Measurements from ENCODE around the gene SLX9. TPM values are rescaled to one million over a fixed set of nuclear protein-coding genes. Genes with fewer than 3 reads are reported as not detected.
"Not testable (repeated sequence)": the region's sequence is repeated elsewhere in the genome, so short reads cannot be mapped to it uniquely, and the experiment has no call there.

SLX9 gene
- polyA plus RNA-seq, 5 donors, result 12.1 to 23.5 (median 13.6) TPM

- not testable (repeated sequence) for DNase-seq
Observed at GRCh38 chr21:44912506-44913412, 27.1 kb upstream of the SLX9 start.

- no peak for DNase-seq
Observed at GRCh38 chr21:44913425-44914175, 26.2 kb upstream of the SLX9 start.

GRCh38 chr21:44914176-44914874 lies 25.5 kb upstream of the SLX9 start:
- DNase-seq, result no peak

GRCh38 chr21:44916965-44917364 lies 22.9 kb upstream of the SLX9 start:
- no peak for DNase-seq

GRCh38 chr21:44917446-44918106 lies 22.3 kb upstream of the SLX9 start:
- DNase-seq, result no peak

- no peak for DNase-seq
Observed at GRCh38 chr21:44918107-44918470, 21.7 kb upstream of the SLX9 start.

- DNase-seq, result no peak
Observed at GRCh38 chr21:44918581-44919033, 21.2 kb upstream of the SLX9 start.

GRCh38 chr21:44919111-44919912 lies 20.5 kb upstream of the SLX9 start:
- no peak for DNase-seq

GRCh38 chr21:44919913-44920693 lies 19.7 kb upstream of the SLX9 start:
- no peak for DNase-seq

- no peak for DNase-seq
Observed at GRCh38 chr21:44920694-44921604, 18.9 kb upstream of the SLX9 start, which contains the start of gene ITGB2. Gene ITGB2 (minus strand): TSS chr21:44920899. CDS start chr21:44910782, 10,117 bp downstream.

- no peak for DNase-seq
Observed at GRCh38 chr21:44921928-44922327, 17.9 kb upstream of the SLX9 start.

GRCh38 chr21:44923480-44924084 lies 16.2 kb upstream of the SLX9 start:
- DNase-seq, result no peak

- no peak for DNase-seq
Observed at GRCh38 chr21:44924606-44925377, 15.0 kb upstream of the SLX9 start.

- no peak for DNase-seq
Observed at GRCh38 chr21:44925378-44925755, 14.5 kb upstream of the SLX9 start.

GRCh38 chr21:44926331-44927101 lies 13.3 kb upstream of the SLX9 start:
- DNase-seq, result no peak

GRCh38 chr21:44927259-44927586 lies 12.6 kb upstream of the SLX9 start:
- DNase-seq, result no peak

Measured in right lung (tissue), 5 donors.